Glomerular visceral epithelial cell (primary cell): ENCODE measurements around the gene OR6C68.
"Not testable (repeated sequence)": the region's sequence is repeated elsewhere in the genome, so short reads cannot be mapped to it uniquely, and the experiment has no call there.

Experiments
- DNase-seq: peaks from one replicate; pipeline ENCODE4 v3.0.0-alpha.2; 2016; ENCODE audit errors: extremely low spot score

The OR6C68 gene

DNA sequence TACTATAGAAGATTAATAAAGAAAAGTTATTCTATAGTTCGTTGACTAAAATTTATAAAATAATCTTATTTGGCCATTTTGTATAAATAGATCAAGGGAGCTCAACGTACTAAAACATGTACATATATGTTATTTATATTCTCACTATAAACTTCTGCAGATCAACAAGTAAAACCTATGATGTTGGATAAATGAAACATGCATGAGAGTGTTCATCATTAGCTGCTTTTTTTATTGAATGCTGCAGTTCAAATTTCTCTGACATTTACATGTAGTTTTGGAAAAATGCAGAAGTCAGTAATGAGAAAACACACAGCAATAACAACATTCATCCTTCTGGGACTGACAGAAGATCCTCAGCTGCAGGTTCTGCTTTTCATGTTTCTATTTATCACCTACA lies at the start of gene OR6C68:
Gene OR6C68, plus strand, starts transcription at position 301 of the 400 bp plus-strand sequence. Its CDS starts 0 bp downstream, at position 301.
- no peak for DNase-seq

DNA sequence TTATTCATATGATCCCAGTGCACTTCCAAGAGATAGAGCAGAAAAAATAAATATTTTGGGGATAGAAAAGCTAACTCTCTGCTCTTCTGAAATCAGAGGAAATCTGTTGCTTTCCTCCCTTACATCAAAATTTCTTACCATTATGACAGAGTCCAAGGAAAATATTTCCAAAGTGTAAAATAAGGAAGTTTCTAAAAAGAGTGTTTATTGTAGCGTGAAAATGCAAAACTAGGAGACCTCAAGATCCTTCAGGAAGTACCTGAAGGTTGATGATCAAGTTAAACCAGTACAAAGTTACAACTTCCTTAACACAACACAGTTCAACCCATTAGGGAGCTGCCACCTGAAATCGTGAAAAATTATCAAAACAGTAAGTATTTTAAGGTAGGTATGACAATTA lies 48.4 kb upstream of the OR6C68 start, which contains the start of gene OR6C2:
Gene OR6C2, plus strand, starts transcription at position 301 of the 400 bp plus-strand sequence. CDS start 8,138 bp downstream, outside the sequence.
- no peak for DNase-seq

DNA sequence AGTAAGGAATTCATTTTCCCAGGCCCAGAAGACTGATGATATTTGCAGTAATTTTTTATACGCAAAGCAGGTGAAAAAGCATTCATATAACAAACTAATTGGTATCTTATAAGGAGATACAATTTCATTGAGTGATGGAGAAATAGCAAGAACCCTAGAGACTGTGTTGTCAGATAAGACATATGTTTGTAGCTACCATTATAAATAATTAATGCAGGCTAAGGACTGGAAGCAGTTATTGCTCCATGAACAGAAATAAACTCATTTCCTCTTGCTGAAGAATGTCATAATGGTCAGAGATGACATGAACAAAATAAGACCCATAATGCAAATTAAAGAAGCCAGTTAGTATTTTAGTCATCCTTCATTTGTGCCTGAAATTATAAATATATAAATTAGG lies 46.8 kb upstream of the OR6C68 start:
- DNase-seq: no peak

DNA sequence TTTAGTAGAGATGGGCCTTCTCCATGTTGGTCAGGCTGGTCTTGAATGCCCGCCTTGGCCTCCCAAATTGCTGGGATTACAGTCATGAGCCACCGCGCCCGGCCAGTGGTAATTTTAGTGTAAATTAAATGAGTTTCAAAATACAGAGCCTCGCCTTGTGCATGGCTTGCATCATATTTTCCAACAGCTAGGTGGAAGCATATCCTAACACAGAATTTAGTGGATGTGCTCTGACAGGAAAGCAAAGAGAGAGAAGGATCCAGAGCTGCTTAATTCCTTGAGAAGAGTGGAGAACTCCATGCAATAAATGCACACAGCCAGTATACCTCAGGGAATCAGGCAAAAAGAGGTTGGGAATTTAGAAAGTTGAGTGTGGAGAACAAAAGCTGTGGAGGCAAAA lies 45.9 kb upstream of the OR6C68 start:
- DNase-seq: no peak

DNA sequence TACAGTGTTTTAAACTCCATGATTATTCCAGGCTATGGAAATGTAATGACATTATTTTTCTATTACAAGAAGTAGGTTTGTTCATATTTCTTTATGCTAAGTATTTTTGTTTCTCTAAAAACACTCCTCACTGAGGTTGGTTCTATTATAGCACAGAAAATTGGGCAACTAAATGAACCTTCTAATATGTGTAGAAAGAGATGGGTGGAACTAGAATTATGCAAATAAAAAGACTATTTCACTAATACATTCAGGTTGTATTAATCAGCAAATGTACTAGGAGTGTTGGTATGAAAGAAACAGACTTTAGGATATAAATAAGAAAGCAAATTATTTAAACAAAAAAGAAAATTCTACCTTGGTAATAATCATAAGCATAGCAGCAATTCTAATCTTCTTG lies 43.4 kb upstream of the OR6C68 start:
- DNase-seq: no peak

DNA sequence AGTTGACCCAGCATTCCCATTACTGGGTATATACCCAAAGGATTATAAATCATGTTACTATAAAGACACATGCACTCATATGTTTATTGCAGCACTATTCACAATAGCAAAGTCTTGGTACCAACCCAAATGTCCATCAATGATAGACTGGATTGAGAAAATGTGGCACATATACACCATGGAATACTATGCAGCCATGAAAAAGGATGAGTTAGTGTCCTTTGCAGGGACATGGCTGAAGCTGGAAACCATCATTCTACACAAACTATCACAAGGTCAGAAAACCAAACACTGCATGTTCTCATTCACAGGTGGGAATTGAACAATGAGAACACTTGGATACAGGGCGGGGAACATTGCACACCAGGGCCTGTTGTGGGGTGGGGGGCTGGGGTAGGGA lies 27.3 kb upstream of the OR6C68 start:
- DNase-seq: not testable (repeated sequence)

DNA sequence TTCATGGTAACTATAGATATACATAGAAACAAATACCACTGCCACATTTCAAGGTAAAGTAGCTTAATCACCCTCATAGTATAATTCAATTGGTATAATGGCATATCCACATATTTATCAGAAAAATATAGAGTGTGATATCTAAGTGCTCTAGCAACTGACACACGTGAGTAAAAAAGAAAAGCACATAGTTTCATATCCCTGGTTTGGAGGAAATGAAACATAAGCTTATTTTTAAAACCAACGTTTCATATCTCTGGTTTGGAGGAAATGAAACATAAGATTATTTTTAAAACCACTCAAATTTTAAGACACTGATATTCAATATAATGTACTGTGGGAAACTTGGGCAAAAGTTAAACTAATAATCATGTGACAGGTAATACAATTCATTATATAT lies 24.3 kb upstream of the OR6C68 start:
- no peak for DNase-seq

DNA sequence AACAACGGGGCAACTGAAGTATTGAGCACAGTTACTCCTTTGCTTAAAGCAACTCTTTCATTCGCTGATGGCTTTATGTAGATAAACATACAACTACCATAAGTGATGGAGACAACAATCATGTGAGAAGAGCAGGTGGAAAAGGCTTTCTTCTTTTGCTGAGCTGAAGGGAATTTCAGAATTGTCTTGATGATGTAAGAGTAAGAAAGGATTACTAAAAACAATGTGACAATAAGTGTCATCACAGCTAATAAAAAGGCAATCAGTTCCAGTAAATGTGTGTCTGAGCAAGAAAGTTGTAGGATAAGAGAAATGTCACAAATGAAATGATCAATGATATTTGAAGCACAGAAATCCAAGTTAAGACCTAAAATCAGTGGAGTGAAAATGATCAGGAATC lies 22.9 kb upstream of the OR6C68 start:
- DNase-seq: no peak

DNA sequence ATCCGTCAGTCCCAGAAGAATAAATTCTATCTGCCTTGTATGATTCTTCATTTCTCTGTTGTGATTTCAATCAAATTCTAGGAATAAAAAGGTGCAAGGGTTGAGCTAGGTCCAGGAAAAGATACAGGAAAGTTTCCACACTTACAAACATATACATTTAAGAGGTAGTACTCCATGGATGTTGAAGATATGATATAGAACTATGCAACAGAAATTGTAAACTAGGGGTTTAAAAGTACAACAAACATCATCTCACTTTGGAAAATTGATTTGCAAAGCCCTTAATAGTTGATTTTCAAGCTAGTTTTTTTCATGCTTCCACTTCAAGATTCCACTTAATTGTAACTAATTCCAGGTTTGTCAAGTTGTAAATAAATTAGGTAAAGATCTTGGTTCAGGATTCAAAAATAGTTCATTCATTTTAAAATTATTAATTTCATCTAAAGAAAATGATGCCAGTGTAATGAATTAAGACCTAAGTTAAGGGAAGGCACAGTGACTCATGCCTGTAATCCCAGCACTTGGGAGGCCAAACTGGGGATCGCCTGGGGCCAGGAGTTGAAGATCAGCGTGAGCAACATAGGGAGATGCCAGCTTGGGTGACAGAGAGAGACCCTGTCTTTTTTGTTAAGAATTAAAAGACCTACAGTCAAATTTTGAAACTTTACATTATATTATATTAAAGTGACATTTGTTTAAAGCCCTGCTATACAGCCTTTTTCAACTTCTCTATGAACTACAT lies 21.9 kb upstream of the OR6C68 start, which contains the start of gene OR6C70:
Gene OR6C70, minus strand, starts transcription at position 51 of the 742 bp plus-strand sequence. Its CDS starts 0 bp downstream, at position 51.
- no peak for DNase-seq

DNA sequence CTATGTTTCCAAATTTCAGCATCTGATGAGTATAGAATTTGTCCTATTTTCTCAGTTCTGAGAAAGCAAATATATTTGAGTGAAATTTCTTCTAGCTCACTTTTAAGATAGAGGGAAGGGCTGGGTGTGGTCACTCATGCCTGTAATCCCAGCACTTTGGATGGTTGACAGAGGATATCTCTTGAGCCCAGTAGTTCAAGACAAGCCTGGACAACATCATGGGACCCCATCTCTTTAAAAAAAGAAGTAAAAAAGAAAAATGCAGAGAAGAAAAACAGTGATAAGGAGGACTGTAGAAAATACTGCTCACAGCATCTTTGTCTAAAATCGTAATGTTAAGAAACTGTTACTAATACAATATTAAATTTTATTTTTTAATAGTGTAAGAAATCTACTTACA lies 19.9 kb upstream of the OR6C68 start:
- DNase-seq: no peak

DNA sequence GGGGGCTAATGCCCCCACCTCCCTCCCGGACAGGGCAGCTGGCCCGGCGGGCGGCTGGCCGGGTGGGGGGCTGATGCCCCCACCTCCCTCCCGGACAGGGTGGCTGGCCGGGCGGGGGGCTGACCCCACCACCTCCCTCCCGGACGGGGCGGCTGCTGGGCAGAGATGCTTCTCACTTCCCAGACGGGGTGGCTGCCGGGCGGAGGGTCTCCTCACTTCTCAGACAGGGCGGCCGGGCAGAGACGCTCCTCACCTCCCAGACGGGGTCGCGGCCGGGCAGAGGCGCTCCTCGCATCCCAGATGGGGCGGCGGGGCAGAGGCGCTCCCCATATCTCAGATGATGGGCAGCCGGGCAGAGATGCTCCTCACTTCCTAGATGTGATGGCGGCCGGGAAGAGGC lies 13.0 kb upstream of the OR6C68 start:
- DNase-seq: not testable (repeated sequence)

DNA sequence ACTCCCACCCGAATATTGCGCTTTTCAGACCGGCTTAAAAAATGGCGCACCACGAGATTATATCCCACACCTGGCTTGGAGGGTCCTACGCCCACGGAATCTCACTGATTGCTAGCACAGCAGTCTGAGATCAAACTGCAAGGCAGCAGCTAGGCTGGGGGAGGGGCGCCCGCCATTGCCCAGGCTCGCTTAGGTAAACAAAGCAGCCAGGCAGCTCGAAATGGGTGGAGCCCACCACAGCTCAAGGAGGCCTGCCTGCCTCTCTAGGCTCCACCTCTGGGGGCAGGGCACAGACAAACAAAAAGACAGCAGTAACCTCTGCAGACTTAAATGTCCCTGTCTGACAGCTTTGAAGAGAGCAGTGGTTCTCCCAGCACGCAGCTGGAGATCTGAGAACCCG lies 7.9 kb upstream of the OR6C68 start:
- not testable (repeated sequence) for DNase-seq

DNA sequence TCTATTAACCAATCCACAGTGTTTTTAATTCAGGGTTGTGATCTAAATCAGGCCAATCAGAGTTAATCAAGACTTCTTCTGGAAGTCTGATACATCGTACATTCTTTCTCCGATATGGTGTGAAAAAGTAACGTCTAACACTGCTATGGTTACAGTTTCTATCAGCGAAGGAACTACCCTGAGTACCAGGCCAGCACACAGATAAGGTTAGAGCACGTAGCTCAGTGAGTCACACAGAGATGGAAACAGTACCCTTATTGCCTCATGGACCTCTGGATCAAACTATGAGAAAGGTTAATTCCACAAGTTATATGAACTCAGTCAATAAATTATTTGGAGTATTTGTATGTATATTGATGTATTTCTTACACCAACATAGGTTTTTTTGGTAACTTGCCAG lies 3.3 kb downstream of the OR6C68 start:
- no peak for DNase-seq

DNA sequence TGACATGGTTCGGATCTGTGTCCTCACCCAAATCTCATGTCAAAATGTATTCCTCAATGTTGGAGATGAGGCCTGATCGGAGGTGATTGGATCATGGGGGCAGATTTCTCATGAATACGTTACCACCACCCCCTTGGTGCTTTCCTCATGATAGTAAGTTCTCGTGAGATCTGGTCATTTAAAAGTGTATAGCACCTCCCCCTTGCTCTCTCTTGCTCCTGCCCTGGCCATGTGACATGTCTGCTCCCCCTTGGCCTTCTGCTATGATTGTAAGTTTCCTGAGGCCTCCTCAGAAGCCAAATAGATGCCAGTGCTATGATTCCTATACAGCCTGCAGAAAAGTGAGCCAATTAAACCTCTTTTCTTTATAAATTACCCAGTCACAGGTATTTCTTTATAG lies 7.1 kb downstream of the OR6C68 start:
- no peak for DNase-seq

DNA sequence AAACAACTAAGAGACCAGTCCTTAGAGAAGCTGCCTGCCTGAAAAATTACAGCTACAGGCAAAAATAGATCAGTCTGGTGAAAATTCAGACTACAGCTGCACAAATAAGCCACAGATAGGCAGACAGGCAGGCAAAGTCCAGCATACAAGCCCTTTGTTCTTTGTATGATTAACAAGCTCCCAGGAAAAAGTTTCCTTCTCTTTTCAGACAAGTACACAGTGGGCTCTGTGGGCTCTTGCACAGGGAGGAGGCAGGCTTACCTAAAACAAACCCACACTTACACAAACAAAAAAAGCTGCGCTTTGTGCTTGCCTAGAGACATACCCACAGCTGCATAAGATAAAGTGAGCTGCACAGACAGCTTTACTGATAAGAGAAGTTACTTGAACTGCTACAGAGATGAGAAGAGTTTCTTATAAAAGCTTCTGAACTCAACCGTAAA lies 7.7 kb downstream of the OR6C68 start:
- no peak for DNase-seq

DNA sequence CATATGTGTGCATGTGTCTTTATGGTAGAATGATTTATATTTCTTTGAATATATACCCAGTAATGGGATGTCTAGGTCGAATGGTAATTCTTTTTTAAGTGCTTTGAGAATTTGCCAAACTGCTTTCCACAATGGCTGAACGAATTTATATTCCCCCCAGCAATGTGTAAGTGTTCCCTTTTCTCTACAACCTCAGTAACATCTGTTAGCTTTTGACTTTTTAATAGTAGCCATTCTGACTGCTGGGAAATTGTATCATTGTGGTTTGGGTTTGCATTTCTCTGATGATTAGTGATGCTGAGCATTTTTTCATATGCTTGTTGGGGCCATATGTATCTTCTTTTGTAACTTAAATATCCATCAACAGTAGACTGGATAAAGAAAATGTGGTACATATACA lies 9.4 kb downstream of the OR6C68 start:
- no peak for DNase-seq

DNA sequence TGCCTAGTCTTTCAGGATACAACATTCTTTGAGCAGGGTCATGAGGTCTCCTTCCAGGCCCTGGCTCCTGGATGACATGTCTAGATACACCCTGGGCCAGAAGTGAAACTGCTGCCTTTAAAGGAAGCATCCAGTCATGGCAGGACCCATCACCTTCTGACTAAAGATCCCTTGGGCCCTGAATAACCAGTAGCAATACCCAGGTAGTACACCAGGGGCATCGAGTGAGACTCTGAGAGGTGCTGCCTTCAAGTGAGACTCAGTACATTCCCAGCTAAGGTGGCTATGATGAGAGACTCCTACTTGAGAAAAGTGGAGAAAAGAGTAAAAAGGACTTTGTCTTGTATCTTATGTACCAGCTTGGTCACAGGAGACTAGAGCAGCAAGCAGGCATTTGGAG lies 23.5 kb downstream of the OR6C68 start:
- DNase-seq: no peak

DNA sequence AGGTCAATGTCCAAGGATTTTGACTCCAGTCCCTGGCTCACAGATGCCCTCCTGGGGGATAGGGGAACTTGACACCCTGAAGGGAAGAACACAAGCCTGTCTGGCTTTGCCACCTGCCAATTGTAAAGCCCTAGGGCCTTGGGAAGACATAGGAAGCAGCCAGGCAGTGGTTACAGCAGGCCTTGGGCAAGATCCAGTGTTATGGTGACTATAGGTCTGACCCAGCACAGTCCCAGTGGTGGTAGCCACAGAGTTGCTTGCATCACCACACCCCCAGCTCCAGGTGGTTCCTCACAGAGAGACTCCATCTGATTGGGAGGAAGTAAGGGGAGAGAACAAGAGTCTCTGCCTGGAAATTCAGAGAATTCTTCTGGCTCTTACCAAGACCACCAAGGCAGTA lies 24.2 kb downstream of the OR6C68 start:
- DNase-seq: no peak
